CMK (cell line): ENCODE results near the gene CSF2RB.

Experiments used
- DNase-seq: peaks from one replicate; pipeline ENCODE4 v3.0.0-alpha.2; 2010; ENCODE audit warnings: low read depth

Gene CSF2RB

GRCh38 chr22:36913427-36914389, at the start of gene CSF2RB:
Gene CSF2RB, plus strand, starts transcription at chr22:36913628. Its CDS starts 8,580 bp downstream, at chr22:36922208.
- DNase-seq, result peak; percentile 97

DNA sequence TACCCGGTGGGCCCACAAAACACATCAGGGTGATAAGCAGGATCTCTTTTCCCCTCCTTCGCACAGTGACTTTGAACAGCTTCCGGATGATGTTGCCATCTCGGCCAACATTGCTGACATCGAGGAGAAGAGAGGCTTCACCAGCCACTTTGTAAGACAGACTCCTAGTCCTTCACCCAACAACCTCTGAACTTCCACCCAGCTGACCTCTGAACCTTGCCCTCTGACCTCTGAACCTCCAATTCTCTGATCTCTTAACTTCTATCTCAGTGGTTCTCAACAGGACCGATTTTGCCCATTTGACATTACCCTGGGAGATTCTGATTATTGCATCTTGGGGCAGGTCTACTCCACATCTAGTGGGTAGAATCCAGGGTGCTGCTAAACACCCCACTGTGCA, 49.4 kb upstream of the CSF2RB start:
- DNase-seq, result no peak

GRCh38 chr22:36864454-36865215, 48.8 kb upstream of the CSF2RB start:
- DNase-seq, result no peak

DNA sequence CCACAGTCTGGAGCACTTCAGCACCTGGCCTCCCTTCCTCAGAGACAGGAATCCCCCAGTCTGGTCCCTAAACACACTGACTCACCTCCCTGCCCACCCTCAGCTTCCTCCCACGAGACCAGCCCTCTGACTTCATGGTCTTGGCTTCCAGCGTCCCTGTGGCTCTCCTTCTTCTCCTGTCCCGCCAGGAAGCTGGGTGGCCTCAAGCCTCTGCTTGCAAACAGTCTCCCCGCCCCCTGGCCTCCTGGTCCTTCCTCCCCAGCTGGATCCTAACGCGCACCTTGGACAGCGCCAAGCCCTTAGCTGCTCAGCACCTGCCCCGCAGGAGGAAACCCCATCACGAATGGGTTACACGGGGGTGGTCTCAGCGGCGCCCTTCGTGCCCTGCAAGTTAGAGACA, 48.1 kb upstream of the CSF2RB start:
- no peak for DNase-seq

- DNase-seq, result no peak
Observed at GRCh38 chr22:36867695-36868094, 45.7 kb upstream of the CSF2RB start.

- no peak for DNase-seq
Observed at GRCh38 chr22:36868546-36869181, 44.8 kb upstream of the CSF2RB start.

DNA sequence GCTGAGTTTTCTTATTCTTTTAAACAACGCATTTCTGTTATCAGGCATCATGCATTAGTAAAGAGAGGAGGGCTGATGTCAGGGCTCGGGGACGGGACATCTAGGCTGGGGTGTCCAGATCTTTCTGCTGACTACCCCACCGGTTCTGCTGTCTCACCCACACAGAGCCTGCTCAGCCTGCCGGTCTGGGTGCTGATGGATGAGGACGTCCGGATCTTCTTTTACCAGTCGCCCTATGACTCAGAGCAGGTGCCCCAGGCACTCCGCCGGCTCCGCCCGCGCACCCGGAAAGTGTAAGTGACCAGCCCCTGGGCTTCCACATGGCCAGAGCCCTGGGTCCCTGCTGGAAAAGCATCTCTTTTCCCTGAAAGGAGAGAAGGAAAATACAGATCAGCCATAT, 43.2 kb upstream of the CSF2RB start:
- no peak for DNase-seq

DNA sequence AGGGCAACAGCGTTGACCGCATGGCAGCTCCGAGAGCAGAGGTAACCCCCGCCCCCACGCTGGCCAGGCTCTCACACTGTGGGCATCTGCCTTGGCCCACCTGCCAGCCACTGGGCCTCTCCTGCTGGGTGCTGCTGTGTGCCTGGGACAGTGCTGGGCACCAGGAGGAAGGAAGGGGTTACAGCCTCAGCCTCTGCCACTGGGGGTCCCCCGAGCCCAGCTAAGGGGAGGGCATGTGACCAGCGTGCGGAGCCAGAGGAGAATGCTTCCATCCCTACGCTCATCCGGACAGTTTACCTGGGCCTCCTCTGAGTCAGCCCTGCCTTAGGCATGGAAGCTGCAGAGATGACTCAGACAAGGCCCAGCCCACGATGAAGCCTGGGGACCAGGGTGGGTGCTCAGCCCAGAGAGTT, 41.8 kb upstream of the CSF2RB start:
- no peak for DNase-seq

GRCh38 chr22:36872084-36872483, 41.3 kb upstream of the CSF2RB start:
- no peak for DNase-seq

DNA sequence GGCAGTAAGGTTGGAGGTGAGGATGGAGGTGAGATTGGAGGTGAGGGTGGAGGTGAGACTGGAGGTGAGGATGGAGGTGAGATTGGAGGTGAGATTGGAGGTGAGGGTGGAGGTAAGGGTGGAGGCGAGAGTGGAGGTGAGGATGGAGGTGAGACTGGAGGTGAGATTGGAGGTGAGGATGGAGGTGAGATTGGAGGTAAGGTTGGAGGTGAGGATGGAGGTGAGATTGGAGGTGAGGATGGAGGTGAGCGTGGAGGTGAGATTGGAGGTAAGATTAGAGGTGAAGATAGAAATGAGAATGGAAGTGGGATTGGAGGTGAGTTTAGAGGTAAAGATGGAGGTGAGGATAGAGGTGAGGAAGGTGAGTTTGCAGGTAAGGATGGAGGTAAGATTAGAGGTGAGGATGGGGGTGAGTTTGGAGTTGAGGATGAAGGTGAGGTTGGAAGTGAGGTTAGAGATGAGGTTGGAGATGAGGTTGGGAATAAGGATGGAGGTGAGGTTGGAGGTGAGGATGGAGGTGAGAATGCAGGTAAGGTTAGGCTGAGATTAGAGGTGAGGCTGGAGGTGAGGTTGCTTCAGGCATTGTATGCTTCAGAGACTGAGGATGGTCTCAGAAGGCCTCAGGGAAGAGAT, 40.4 kb upstream of the CSF2RB start:
- no peak for DNase-seq

DNA sequence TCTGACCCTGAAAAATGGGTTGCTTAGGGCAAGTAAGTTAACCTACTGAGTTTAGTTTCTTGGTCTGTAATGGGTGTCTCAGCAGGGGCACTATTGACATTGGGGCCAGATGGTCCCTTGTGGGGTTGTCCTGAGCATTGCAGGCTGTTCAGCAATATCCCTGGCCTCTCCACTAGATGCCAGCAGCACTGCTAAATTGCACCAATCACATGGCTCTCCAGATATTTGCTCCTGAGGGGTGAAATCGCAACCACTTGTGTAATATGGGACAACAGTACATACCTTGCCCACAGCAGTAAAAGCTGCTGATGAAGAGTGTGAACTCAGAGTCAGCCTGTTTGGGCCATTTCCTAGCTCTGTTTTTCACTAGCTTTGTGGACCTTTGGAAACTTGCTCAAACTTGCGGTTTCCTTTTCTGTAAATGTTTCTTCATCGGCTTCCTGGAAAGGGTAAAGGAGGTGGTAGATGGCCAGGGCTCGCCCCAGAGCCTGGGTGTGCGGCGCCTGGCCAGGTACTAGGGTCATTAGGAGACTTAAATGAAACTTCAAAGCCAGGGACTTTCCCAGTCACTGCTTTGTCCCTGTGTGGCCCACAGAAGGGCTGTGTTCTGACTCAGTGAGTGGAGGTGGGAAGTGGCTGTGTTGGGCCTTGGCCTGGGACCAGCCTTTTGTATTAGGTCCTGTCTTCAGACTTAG, 39.7 kb upstream of the CSF2RB start:
- DNase-seq, result no peak

GRCh38 chr22:36874309-36874696, 39.1 kb upstream of the CSF2RB start:
- DNase-seq, result no peak

DNA sequence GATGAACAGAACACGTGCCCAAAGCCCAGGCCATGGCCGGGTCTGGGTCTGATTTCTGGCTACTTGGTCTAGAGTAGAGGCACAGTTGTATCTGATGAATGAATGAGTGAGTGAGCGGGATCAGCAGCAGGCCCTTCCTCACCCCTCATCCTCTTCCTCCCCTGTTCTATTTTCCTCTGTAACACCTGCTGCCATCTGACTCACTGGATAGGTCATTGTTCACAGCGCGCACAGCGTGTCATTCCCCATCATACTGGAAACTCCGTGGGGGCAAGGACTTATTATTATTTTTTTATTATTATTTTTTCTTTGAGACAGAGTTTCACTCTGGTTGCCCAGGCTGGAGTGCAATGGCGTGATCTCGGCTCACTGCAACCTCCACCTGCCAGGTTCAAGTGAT, 38.7 kb upstream of the CSF2RB start:
- DNase-seq, result no peak

DNA sequence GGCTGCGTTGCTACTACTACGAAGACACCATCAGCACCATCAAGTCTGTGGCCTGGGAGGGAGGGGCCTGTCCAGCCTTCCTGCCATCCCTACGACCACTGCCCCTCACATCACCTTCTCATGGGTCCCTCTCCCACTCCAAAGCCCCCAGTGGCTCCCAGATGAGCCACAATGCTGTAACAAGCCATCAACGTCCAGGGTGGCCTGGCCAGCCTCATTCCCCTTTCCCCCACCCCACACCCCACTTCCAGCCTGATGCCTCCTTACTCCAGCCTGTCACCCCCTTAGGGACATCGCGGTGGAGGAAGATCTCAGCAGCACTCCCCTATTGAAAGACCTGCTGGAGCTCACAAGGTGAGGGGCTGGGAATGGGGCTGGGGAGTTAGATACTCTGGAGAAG, 37.7 kb upstream of the CSF2RB start:
- DNase-seq, result no peak

DNA sequence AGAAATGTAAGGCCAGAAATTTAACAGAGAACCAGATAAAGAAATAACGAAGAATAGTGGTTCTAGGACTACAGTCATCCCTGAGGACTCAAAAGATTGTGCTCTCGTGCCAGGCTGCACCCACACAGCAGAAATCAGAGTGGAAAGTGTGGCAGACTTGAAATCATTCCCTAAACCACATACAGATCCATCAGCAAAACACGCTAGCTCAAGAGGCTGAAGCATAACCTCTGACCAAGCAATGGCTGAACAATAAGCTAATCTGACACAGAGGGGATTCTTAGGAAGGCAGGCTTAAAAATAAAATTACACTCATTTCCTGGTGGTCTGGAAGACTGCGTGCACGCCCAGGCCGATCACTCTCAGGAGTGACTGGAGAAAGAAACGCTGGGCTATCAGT, 33.7 kb upstream of the CSF2RB start:
- DNase-seq, result no peak

- no peak for DNase-seq
Observed at GRCh38 chr22:36881504-36882245, 31.8 kb upstream of the CSF2RB start.

- no peak for DNase-seq
Observed at GRCh38 chr22:36884349-36885158, 28.9 kb upstream of the CSF2RB start.

DNA sequence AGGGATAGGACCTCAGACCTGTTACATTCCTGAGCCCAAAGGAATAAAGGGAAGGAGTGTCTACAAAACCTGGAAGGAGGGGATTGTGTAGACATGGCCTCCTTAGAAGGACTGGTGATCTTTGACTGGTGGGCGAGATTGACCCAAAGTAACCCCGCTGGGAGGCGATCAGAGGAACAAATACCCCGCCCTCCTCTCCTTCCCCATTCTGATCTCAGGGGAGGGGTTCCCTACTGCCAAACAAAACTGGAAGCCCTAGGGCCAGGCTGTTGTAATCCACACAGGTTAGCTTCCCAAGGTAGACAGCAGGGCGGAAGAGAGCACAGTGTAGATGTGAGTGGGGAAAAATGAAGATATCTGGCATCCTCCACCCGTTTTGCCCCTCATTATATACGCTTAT, 28.0 kb upstream of the CSF2RB start:
- no peak for DNase-seq

DNA sequence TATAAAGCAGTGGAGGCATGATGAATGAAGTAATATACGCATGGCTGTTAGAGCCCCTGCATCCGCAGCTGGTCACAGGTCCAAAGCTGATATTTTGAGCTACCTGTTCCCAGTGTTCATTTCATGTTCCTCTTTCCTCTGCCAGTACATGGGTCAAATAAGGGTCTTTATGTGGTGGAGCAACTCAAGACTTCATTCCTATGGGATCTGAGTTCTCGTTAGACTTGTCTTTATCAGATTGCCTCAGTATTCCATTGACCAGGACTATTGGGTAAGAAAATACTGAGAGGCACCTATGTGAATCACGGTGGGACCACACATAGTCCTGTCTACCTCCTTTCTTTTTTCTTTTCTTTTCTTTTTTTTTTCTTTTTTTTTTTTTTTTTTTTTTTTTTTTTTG, 27.4 kb upstream of the CSF2RB start:
- no peak for DNase-seq

DNA sequence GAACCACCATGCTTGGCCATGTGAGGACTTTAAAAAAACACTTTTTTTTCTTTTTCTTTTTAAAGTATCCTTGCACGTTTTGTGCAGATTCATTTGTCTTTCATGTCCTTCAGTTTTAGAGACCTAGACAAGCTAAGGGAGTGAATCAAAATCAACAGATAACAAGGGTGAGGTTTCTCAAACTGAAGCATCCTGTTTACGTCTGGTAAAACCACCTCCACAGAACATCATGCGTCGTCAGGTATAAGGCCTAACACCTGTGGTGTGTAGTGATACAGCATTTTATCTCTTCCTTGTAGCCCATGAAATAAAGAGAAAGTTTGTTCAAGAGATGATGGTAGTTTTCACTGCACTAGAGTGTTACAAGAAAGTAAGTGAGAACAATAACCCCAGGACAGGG, 26.3 kb upstream of the CSF2RB start:
- no peak for DNase-seq
